ENCODE measurements around the gene PMS1.
"Not testable (repeated sequence)": the region's sequence is repeated elsewhere in the genome, so short reads cannot be mapped to it uniquely, and the experiment has no call there.

PMS1 gene

GRCh38 chr2:189880832-189881492, 96.7 kb downstream of the PMS1 start:
- no peak for DNase-seq (ENCODE audit: low read depth in 1 of 2, low spot score in 1 of 2)
- in situ Hi-C loops (cut with HindIII; ENCODE audit: low pct_unique_long_range_greater_than_20kb, low sequenced_read_pairs) = no loop called here
- no peak for TF ChIP-seq JUND (IDR thresholded peaks at IDR 0.05; ENCODE audit: low read depth)

GRCh38 chr2:189885368-189885767, 101.1 kb downstream of the PMS1 start:
- TF ChIP-seq JUND (IDR thresholded peaks at IDR 0.05; ENCODE audit: low read depth) = no peak
- in situ Hi-C loops (cut with HindIII; ENCODE audit: low pct_unique_long_range_greater_than_20kb, low sequenced_read_pairs) = no loop called here
- DNase-seq (ENCODE audit: low read depth in 1 of 2, low spot score in 1 of 2) = no peak

- in situ Hi-C loops (cut with HindIII; ENCODE audit: low pct_unique_long_range_greater_than_20kb, low sequenced_read_pairs) = not testable (repeated sequence)
- DNase-seq (ENCODE audit: low read depth in 1 of 2, low spot score in 1 of 2) = peak in 1 of 2 experiments; percentile 4
Measured at GRCh38 chr2:189892546-189893294, 108.5 kb downstream of the PMS1 start.

- TF ChIP-seq JUND (IDR thresholded peaks at IDR 0.05; ENCODE audit: low read depth) = no peak
- DNase-seq (ENCODE audit: low read depth in 1 of 2, low spot score in 1 of 2) = no peak
- in situ Hi-C loops (cut with HindIII; ENCODE audit: low pct_unique_long_range_greater_than_20kb, low sequenced_read_pairs) = no loop called here
Measured at GRCh38 chr2:189896809-189897208, 112.6 kb downstream of the PMS1 start.

GRCh38 chr2:189899101-189899500, 114.9 kb downstream of the PMS1 start:
- DNase-seq (ENCODE audit: low read depth in 1 of 2, low spot score in 1 of 2) = no peak
- TF ChIP-seq JUND (IDR thresholded peaks at IDR 0.05; ENCODE audit: low read depth) = no peak
- in situ Hi-C loops (cut with HindIII; ENCODE audit: low pct_unique_long_range_greater_than_20kb, low sequenced_read_pairs) = no loop called here

GRCh38 chr2:189900726-189901125, 116.5 kb downstream of the PMS1 start:
- in situ Hi-C loops (cut with HindIII; ENCODE audit: low pct_unique_long_range_greater_than_20kb, low sequenced_read_pairs) = no loop called here
- no peak for DNase-seq (ENCODE audit: low read depth in 1 of 2, low spot score in 1 of 2)
- no peak for TF ChIP-seq JUND (IDR thresholded peaks at IDR 0.05; ENCODE audit: low read depth)

- in situ Hi-C loops (cut with HindIII; ENCODE audit: low pct_unique_long_range_greater_than_20kb, low sequenced_read_pairs) = no loop called here
- DNase-seq (ENCODE audit: low read depth in 1 of 2, low spot score in 1 of 2) = no peak
- no peak for TF ChIP-seq JUND (IDR thresholded peaks at IDR 0.05; ENCODE audit: low read depth)
Measured at GRCh38 chr2:189901664-189902063, 117.4 kb downstream of the PMS1 start.

GRCh38 chr2:189913821-189914220, 129.6 kb downstream of the PMS1 start:
- in situ Hi-C loops (cut with HindIII; ENCODE audit: low pct_unique_long_range_greater_than_20kb, low sequenced_read_pairs) = no loop called here
- no peak for DNase-seq (ENCODE audit: low read depth in 1 of 2, low spot score in 1 of 2)
- TF ChIP-seq JUND (IDR thresholded peaks at IDR 0.05; ENCODE audit: low read depth) = no peak

- no peak for DNase-seq (ENCODE audit: low read depth in 1 of 2, low spot score in 1 of 2)
- in situ Hi-C loops (cut with HindIII; ENCODE audit: low pct_unique_long_range_greater_than_20kb, low sequenced_read_pairs) = no loop called here
- no peak for TF ChIP-seq JUND (IDR thresholded peaks at IDR 0.05; ENCODE audit: low read depth)
Measured at GRCh38 chr2:189916651-189917050, 132.4 kb downstream of the PMS1 start.
